GM23338 (cell line): ENCODE results near the gene GMPPB. TPM values are rescaled to one million over a fixed set of nuclear protein-coding genes. Genes with fewer than 3 reads are reported as not detected.

Source experiments
- ATAC-seq: fragments of 200-7000 bp; cut with Tn5 transposase; 3 replicates; pipeline ENCODE4 v1.9.1; 2020
- DNase-seq: peaks from one replicate; pipeline ENCODE4 v3.0.0-alpha.2; 2015; ENCODE audit warnings: low spot score
- H2AFZ ChIP-seq: fragments of 200-600 bp; sonication (generic); 2 replicates; pipeline ENCODE4 v1.8.0; 2016; ENCODE audit warnings: antibody characterized with exemption, mild to moderate bottlenecking, moderate library complexity
- H3F3A ChIP-seq: fragments of 200-600 bp; sonication (generic); replicated peaks from 2 replicates; pipeline ENCODE4 v1.8.0; 2017; ENCODE audit warnings: antibody characterized with exemption, mixed run types, low read depth
- H3K27ac ChIP-seq: fragments of 200-600 bp; sonication (generic); 2 replicates; pipeline ENCODE4 v1.6.1; 2016; ENCODE audit warnings: low read depth
- H3K27me3 ChIP-seq: fragments of 200-600 bp; sonication (generic); 2 replicates; pipeline ENCODE4 v1.8.0; 2016; ENCODE audit warnings: mild to moderate bottlenecking, mixed run types, moderate library complexity; ENCODE audit not compliant: insufficient read depth
- H3K36me3 ChIP-seq: fragments of 200-600 bp; sonication (generic); 2 replicates; pipeline ENCODE4 v1.8.0; 2016; ENCODE audit warnings: mild to moderate bottlenecking; ENCODE audit not compliant: insufficient read depth
- H3K4me1 ChIP-seq: fragments of 200-600 bp; sonication (generic); 2 replicates; pipeline ENCODE4 v1.8.0; 2016; ENCODE audit warnings: mild to moderate bottlenecking, moderate library complexity; ENCODE audit not compliant: insufficient read depth
- H3K4me2 ChIP-seq: fragments of 200-600 bp; sonication (generic); 2 replicates; pipeline ENCODE4 v1.7.1; 2017; ENCODE audit warnings: mixed run types
- H3K4me3 ChIP-seq: fragments of 200-600 bp; sonication (generic); 2 replicates; pipeline ENCODE4 v1.6.1; 2016; ENCODE audit warnings: mixed run types
- H3K79me2 ChIP-seq: fragments of 200-600 bp; sonication (generic); replicated peaks from 2 replicates; pipeline ENCODE4 v1.8.0; 2017; ENCODE audit warnings: mild to moderate bottlenecking; ENCODE audit not compliant: insufficient read depth
- H3K9me2 ChIP-seq: fragments of 200-600 bp; sonication (generic); 2 replicates; pipeline ENCODE4 v1.8.0; 2017; ENCODE audit not compliant: insufficient read depth
- H4K20me1 ChIP-seq: fragments of 200-600 bp; sonication (generic); replicated peaks from 2 replicates; pipeline ENCODE4 v1.8.0; 2017; ENCODE audit warnings: mild to moderate bottlenecking; ENCODE audit not compliant: insufficient read depth
- H3K27ac Mint-ChIP-seq: 2 replicates; pipeline ENCODE4 v1.8.0; 2020; ENCODE audit warnings: inconsistent platforms, mild to moderate bottlenecking, moderate library complexity, mixed read lengths
- H3K27me3 Mint-ChIP-seq: 3 replicates; pipeline ENCODE4 v1.8.0; 2022; ENCODE audit warnings: low read depth, mild to moderate bottlenecking, moderate library complexity, mixed read lengths, inconsistent platforms; ENCODE audit not compliant: insufficient read depth, poor library complexity
- H3K36me3 Mint-ChIP-seq: 3 replicates; pipeline ENCODE4 v1.8.0; 2021; ENCODE audit warnings: low read depth, mild to moderate bottlenecking, inconsistent platforms, moderate library complexity, mixed read lengths
- H3K4me1 Mint-ChIP-seq: 3 replicates; pipeline ENCODE4 v1.8.0; 2020; ENCODE audit warnings: mild to moderate bottlenecking, inconsistent platforms, mixed read lengths
- H3K4me3 Mint-ChIP-seq: 3 replicates; pipeline ENCODE4 v1.8.0; 2021; ENCODE audit warnings: moderate library complexity, mild to moderate bottlenecking, inconsistent platforms, mixed read lengths
- H3K9me3 Mint-ChIP-seq: 3 replicates; pipeline ENCODE4 v1.8.0; 2020; ENCODE audit warnings: moderate library complexity, mild to moderate bottlenecking, inconsistent platforms, mixed read lengths
- ETS1 ChIP-seq: IDR thresholded peaks from 2 replicates; pipeline ENCODE4 v1.6.1; 2016; ENCODE audit warnings: antibody characterized with exemption
- EZH2phosphoT487 ChIP-seq: fragments of 200-600 bp; sonication (generic); IDR thresholded peaks from one replicate; pipeline ENCODE4 v1.8.1; 2018; ENCODE audit warnings: antibody characterized with exemption; ENCODE audit not compliant: unreplicated experiment
- NANOG ChIP-seq: IDR thresholded peaks from 2 replicates; pipeline ENCODE4 v1.6.1; 2016; ENCODE audit warnings: antibody characterized with exemption, borderline replicate concordance
- POLR2AphosphoS5 ChIP-seq: IDR thresholded peaks from 2 replicates; pipeline ENCODE4 v1.6.1; 2016; ENCODE audit warnings: antibody characterized with exemption, low read depth
- polyA plus RNA-seq: library from polyadenylated mRNA; unstranded; fragments of >200 nt; fragmentation: Nextera tagmentation; extraction: Ambion mirVana; gene quantifications from 2 replicates; pipeline ENCODE4 v1.2.1, GENCODE V29; 2016
- total RNA-seq: library from RNA; depleted of rRNA; stranded (reverse); fragments of >200 nt; shearing (Covaris generic); gene quantifications from 2 replicates; pipeline ENCODE4 v1.2.3, GENCODE V29; 2014
- TF ChIP-seq, protein P1 (sequence below), 2 experiments: fragments of 200-600 bp in 1 of 2; sonication (generic) in 1 of 2; conservative IDR thresholded peaks; 2 replicates each; pipeline versions ENCODE4 v1.5.1 to v1.6.1; 2016 to 2017; ENCODE audit warnings: antibody characterized with exemption in 2 of 2, low read depth in 2 of 2, mild to moderate bottlenecking in 2 of 2, moderate library complexity in 1 of 2
- TF ChIP-seq, protein P2 (sequence below): fragments of 250-450 bp; sonication (Bioruptor Pico); IDR thresholded peaks from 2 replicates; pipeline ENCODE4 v1.5.0; 2020; ENCODE audit warnings: mild to moderate bottlenecking, moderate library complexity

GMPPB gene
- total and polyA plus RNA-seq, 2 experiments from 2014 or later = 10.2 to 36.1 TPM

- Mint-ChIP-seq H3K36me3 (peaks cover 11% of the 10 kb centered on the region), H3K9me3 (peaks cover 6% of the 10 kb centered on the region; the same call in 1 of the 3 replicates), H3K27ac (no peak overlapping the region), H3K4me3 (no peak overlapping the region), H3K27me3 (peaks cover 35% of the 10 kb centered on the region), H3K4me1 (peaks cover 15% of the 10 kb centered on the region)
- no peak overlapping the region for H3K4me2 ChIP-seq
- no peaks in the 10 kb centered on the region; the same call in 1 of the 2 replicates for H3K4me1 ChIP-seq
- TF ChIP-seq NANOG = no peak
- no peak for TF ChIP-seq ETS1
- TF ChIP-seq, protein P1, sequence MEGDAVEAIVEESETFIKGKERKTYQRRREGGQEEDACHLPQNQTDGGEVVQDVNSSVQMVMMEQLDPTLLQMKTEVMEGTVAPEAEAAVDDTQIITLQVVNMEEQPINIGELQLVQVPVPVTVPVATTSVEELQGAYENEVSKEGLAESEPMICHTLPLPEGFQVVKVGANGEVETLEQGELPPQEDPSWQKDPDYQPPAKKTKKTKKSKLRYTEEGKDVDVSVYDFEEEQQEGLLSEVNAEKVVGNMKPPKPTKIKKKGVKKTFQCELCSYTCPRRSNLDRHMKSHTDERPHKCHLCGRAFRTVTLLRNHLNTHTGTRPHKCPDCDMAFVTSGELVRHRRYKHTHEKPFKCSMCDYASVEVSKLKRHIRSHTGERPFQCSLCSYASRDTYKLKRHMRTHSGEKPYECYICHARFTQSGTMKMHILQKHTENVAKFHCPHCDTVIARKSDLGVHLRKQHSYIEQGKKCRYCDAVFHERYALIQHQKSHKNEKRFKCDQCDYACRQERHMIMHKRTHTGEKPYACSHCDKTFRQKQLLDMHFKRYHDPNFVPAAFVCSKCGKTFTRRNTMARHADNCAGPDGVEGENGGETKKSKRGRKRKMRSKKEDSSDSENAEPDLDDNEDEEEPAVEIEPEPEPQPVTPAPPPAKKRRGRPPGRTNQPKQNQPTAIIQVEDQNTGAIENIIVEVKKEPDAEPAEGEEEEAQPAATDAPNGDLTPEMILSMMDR (conservative IDR thresholded peaks at IDR 0.05; ENCODE audit: low read depth in 2 of 2) = no peak
- TF ChIP-seq, protein P2, sequence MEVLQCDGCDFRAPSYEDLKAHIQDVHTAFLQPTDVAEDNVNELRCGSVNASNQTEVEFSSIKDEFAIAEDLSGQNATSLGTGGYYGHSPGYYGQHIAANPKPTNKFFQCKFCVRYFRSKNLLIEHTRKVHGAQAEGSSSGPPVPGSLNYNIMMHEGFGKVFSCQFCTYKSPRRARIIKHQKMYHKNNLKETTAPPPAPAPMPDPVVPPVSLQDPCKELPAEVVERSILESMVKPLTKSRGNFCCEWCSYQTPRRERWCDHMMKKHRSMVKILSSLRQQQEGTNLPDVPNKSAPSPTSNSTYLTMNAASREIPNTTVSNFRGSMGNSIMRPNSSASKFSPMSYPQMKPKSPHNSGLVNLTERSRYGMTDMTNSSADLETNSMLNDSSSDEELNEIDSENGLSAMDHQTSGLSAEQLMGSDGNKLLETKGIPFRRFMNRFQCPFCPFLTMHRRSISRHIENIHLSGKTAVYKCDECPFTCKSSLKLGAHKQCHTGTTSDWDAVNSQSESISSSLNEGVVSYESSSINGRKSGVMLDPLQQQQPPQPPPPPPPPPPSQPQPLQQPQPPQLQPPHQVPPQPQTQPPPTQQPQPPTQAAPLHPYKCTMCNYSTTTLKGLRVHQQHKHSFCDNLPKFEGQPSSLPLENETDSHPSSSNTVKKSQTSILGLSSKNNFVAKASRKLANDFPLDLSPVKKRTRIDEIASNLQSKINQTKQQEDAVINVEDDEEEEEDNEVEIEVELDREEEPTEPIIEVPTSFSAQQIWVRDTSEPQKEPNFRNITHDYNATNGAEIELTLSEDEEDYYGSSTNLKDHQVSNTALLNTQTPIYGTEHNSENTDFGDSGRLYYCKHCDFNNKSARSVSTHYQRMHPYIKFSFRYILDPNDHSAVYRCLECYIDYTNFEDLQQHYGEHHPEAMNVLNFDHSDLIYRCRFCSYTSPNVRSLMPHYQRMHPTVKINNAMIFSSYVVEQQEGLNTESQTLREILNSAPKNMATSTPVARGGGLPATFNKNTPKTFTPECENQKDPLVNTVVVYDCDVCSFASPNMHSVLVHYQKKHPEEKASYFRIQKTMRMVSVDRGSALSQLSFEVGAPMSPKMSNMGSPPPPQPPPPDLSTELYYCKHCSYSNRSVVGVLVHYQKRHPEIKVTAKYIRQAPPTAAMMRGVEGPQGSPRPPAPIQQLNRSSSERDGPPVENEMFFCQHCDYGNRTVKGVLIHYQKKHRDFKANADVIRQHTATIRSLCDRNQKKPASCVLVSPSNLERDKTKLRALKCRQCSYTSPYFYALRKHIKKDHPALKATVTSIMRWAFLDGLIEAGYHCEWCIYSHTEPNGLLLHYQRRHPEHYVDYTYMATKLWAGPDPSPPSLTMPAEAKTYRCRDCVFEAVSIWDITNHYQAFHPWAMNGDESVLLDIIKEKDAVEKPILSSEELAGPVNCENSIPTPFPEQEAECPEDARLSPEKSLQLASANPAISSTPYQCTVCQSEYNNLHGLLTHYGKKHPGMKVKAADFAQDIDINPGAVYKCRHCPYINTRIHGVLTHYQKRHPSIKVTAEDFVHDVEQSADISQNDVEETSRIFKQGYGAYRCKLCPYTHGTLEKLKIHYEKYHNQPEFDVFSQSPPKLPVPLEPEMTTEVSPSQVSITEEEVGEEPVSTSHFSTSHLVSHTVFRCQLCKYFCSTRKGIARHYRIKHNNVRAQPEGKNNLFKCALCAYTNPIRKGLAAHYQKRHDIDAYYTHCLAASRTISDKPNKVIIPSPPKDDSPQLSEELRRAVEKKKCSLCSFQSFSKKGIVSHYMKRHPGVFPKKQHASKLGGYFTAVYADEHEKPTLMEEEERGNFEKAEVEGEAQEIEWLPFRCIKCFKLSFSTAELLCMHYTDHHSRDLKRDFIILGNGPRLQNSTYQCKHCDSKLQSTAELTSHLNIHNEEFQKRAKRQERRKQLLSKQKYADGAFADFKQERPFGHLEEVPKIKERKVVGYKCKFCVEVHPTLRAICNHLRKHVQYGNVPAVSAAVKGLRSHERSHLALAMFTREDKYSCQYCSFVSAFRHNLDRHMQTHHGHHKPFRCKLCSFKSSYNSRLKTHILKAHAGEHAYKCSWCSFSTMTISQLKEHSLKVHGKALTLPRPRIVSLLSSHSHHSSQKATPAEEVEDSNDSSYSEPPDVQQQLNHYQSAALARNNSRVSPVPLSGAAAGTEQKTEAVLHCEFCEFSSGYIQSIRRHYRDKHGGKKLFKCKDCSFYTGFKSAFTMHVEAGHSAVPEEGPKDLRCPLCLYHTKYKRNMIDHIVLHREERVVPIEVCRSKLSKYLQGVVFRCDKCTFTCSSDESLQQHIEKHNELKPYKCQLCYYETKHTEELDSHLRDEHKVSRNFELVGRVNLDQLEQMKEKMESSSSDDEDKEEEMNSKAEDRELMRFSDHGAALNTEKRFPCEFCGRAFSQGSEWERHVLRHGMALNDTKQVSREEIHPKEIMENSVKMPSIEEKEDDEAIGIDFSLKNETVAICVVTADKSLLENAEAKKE (CRISPR knock-in tag) = no peak
- no peak for TF ChIP-seq EZH2phosphoT487
- no peak for TF ChIP-seq POLR2AphosphoS5
- peaks cover 4% of the 10 kb centered on the region; the same call in 1 of the 2 replicates for H3F3A ChIP-seq
- H3K4me3 ChIP-seq = no peak overlapping the region
- peaks cover 3% of the 10 kb centered on the region; the same call in 1 of the 2 replicates for H4K20me1 ChIP-seq
- H3K79me2 ChIP-seq = no peaks in the 10 kb centered on the region
- ATAC-seq (no peak), DNase-seq (no peak)
- no peaks in the 10 kb centered on the region for H3K9me2 ChIP-seq
- no peaks in the 10 kb centered on the region for H3K27me3 ChIP-seq
- no peak overlapping the region for H2AFZ ChIP-seq
- no peak overlapping the region for H3K27ac ChIP-seq
- H3K36me3 ChIP-seq = 0 out of 2 replicates have a peak, but pooled peaks cover 1% of the 10 kb centered on the region
Observed at GRCh38 chr3:49716169-49716568, 7.6 kb downstream of the GMPPB start.
